Raji (cell line): ENCODE results near the gene GLRB.

ENCODE experiments used
- POLR2A ChIP-seq: IDR thresholded peaks from 2 replicates; pipeline ENCODE4 v1.6.1; 2011; ENCODE audit warnings: low read depth, low read length, control low read depth; ENCODE audit not compliant: insufficient read depth

The GLRB gene

GRCh38 chr4:157196046-157196445 is 120.1 kb downstream of the GLRB start:
- no peak for TF ChIP-seq POLR2A

- no peak for TF ChIP-seq POLR2A
Observed at GRCh38 chr4:157204634-157205244, 128.8 kb downstream of the GLRB start.

- TF ChIP-seq POLR2A: no peak
Observed at GRCh38 chr4:157217708-157218107, 141.8 kb downstream of the GLRB start.

GRCh38 chr4:157219711-157220370 is 143.9 kb downstream of the GLRB start:
- TF ChIP-seq POLR2A: no peak

- TF ChIP-seq POLR2A: no peak
Observed at GRCh38 chr4:157220371-157220881, 144.5 kb downstream of the GLRB start, which contains the start of gene GRIA2. Gene GRIA2, plus strand, starts transcription at chr4:157220728. Its CDS starts 315 bp downstream, at chr4:157221043.

GRCh38 chr4:157221426-157221894 is 145.5 kb downstream of the GLRB start:
- no peak for TF ChIP-seq POLR2A
